ENCODE data around the gene UNC13C.

Gene UNC13C

DNA sequence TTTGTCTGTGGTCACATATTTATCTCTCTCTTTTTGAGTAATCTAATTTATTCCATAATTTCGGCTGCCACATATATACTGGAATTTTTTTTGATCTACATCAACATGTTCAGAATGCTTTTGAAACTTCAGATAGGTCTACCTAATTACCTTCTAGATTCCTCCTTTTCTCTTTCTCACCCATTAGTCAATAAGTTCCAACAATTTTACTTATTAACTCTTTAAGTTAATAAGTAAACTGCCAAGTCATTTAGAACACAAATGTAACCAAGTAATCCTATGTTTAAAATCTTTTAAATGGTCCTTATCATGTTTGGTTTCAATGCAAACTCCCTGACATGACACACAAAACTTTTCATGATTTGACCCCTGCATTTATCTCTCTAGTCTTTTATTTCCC lies 410.5 kb downstream of the UNC13C start:
- H3K79me2 ChIP-seq (ENCODE audit: control insufficient read depth, insufficient read depth, low read length, poor library complexity), result no peaks in the 10 kb centered on the region
- no peak overlapping the region for H2BK12ac ChIP-seq (ENCODE audit: low read length)
- no peaks in the 10 kb centered on the region for H3K79me1 ChIP-seq (ENCODE audit: low read length)
- DNase-seq, result no peak
- H4K91ac ChIP-seq (ENCODE audit: low read depth, low read length), result no peak overlapping the region
- H3K4ac ChIP-seq (ENCODE audit: low read depth, low read length), result no peak overlapping the region
- H3K9ac ChIP-seq (ENCODE audit: low read length), result no peak overlapping the region
- H3K9me3 ChIP-seq (ENCODE audit: insufficient read depth, low read depth, low read length), result no peaks in the 10 kb centered on the region
- H4K8ac ChIP-seq (ENCODE audit: low read depth, low read length), result no peak overlapping the region
- H3K4me1 ChIP-seq (ENCODE audit: control insufficient read depth in 1 of 2, insufficient read depth in 2 of 2, low read length in 2 of 2), result no peaks in the 10 kb centered on the region
- no peak overlapping the region for H3K4me2 ChIP-seq (ENCODE audit: low read length)
- no peak overlapping the region for H3K4me3 ChIP-seq (ENCODE audit: low read depth, low read length)
- no CpG with 5 or more reads among the region's 1 CpG for WGBS (ENCODE audit: extremely low coverage, insufficient coverage, insufficient read length)
- no peak overlapping the region for H2BK120ac ChIP-seq (ENCODE audit: insufficient read depth, low read length, poor library complexity)
- no peak overlapping the region for H2AK5ac ChIP-seq (ENCODE audit: low read length)
- no peak overlapping the region for H2BK5ac ChIP-seq (ENCODE audit: low read depth, low read length, poor library complexity)
- H3K27me3 ChIP-seq (ENCODE audit: insufficient read depth, low read length), result no peaks in the 10 kb centered on the region
- H3K14ac ChIP-seq (ENCODE audit: low read length), result no peak overlapping the region
- no peak overlapping the region for H3K27ac ChIP-seq (ENCODE audit: low read depth, low read length)
- no peak overlapping the region for H2AFZ ChIP-seq (ENCODE audit: insufficient read depth, low read length, poor library complexity)
- H3K23ac ChIP-seq (ENCODE audit: low read length), result no peak overlapping the region
- no peaks in the 10 kb centered on the region for H3K36me3 ChIP-seq (ENCODE audit: control insufficient read depth in 1 of 2, insufficient read depth in 2 of 2, low read length in 2 of 2)
- H3K18ac ChIP-seq (ENCODE audit: low read length), result no peak overlapping the region
- H4K12ac ChIP-seq (ENCODE audit: low read depth, low read length), result no peak overlapping the region

DNA sequence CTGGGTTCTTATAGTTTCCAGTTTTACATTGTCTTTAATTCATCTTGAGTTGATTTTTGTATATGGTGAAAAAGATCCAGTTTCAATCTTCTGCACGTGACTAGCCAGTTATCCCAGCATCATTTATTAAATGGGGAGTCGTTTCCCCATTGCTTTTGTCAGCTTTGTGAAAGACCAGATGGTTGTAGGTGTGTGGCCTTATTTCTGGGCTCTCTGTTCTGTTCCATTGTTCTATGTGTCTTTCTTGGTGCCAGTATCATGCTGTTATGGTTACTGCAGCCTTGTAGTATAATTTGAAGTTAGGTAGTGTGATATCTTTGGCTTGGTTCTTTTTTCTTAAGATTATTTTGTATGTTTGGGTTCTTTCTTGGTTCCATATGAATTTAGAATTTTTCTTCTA lies 432.2 kb downstream of the UNC13C start:
- Histone ChIP-seq H4K8ac (ENCODE audit: low read depth, low read length) (no peak overlapping the region), H4K91ac (ENCODE audit: low read depth, low read length) (no peak overlapping the region), H2AFZ (ENCODE audit: insufficient read depth, low read length, poor library complexity) (no peak overlapping the region), H3K23ac (ENCODE audit: low read length) (no peak overlapping the region), H3K14ac (ENCODE audit: low read length) (no peak overlapping the region), H3K4me3 (ENCODE audit: low read depth, low read length) (no peak overlapping the region), H2BK5ac (ENCODE audit: low read depth, low read length, poor library complexity) (no peak overlapping the region), H3K79me2 (ENCODE audit: control insufficient read depth, insufficient read depth, low read length, poor library complexity) (no peaks in the 10 kb centered on the region), H3K9ac (ENCODE audit: low read length) (no peak overlapping the region), H3K18ac (ENCODE audit: low read length) (no peak overlapping the region), H3K4ac (ENCODE audit: low read depth, low read length) (no peak overlapping the region), H3K79me1 (ENCODE audit: low read length) (no peaks in the 10 kb centered on the region), H3K4me2 (ENCODE audit: low read length) (no peak overlapping the region), H3K36me3 (ENCODE audit: control insufficient read depth in 1 of 2, insufficient read depth in 2 of 2, low read length in 2 of 2) (no peaks in the 10 kb centered on the region), H2BK12ac (ENCODE audit: low read length) (no peak overlapping the region), H3K27ac (ENCODE audit: low read depth, low read length) (no peak overlapping the region), H3K27me3 (ENCODE audit: insufficient read depth, low read length) (no peaks in the 10 kb centered on the region), H3K4me1 (ENCODE audit: control insufficient read depth in 1 of 2, insufficient read depth in 2 of 2, low read length in 2 of 2) (no peaks in the 10 kb centered on the region), H4K12ac (ENCODE audit: low read depth, low read length) (no peak overlapping the region), H3K9me3 (ENCODE audit: insufficient read depth, low read depth, low read length) (no peaks in the 10 kb centered on the region), H2AK5ac (ENCODE audit: low read length) (no peak overlapping the region), H2BK120ac (ENCODE audit: insufficient read depth, low read length, poor library complexity) (no peak overlapping the region)
- no CpG with 5 or more reads among the region's 2 CpGs for WGBS (ENCODE audit: extremely low coverage, insufficient coverage, insufficient read length)
- no peak for DNase-seq

DNA sequence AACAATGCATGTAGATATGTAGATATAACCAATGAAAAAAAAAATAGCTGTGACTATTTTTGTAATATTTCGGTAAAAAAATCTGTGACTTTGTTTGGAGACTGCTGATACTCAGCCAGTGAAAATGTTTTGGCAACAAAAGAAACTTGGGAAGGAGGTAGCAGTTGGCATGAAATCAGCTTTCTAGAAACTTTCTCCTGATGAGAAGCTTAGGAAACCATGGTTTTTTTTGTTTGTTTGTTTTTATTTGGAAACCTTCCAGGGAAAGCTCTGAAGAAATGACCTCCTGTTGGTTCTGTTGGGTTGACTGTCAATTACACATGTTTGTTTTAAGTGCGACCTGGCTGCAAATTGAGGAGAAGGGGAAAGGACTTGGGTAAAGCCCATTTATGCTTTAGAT lies 445.9 kb downstream of the UNC13C start:
- Histone ChIP-seq H3K27me3 (ENCODE audit: insufficient read depth, low read length) (no peaks in the 10 kb centered on the region), H2BK5ac (ENCODE audit: low read depth, low read length, poor library complexity) (no peak overlapping the region), H2AK5ac (ENCODE audit: low read length) (no peak overlapping the region), H4K91ac (ENCODE audit: low read depth, low read length) (no peak overlapping the region), H3K14ac (ENCODE audit: low read length) (no peak overlapping the region), H3K4ac (ENCODE audit: low read depth, low read length) (no peak overlapping the region), H3K4me1 (ENCODE audit: control insufficient read depth in 1 of 2, insufficient read depth in 2 of 2, low read length in 2 of 2) (no peaks in the 10 kb centered on the region), H2BK120ac (ENCODE audit: insufficient read depth, low read length, poor library complexity) (no peak overlapping the region), H3K4me2 (ENCODE audit: low read length) (no peak overlapping the region), H4K8ac (ENCODE audit: low read depth, low read length) (no peak overlapping the region), H4K12ac (ENCODE audit: low read depth, low read length) (no peak overlapping the region), H3K4me3 (ENCODE audit: low read depth, low read length) (no peak overlapping the region), H2BK12ac (ENCODE audit: low read length) (no peak overlapping the region), H3K18ac (ENCODE audit: low read length) (no peak overlapping the region), H3K79me2 (ENCODE audit: control insufficient read depth, insufficient read depth, low read length, poor library complexity) (no peaks in the 10 kb centered on the region), H3K36me3 (ENCODE audit: control insufficient read depth in 1 of 2, insufficient read depth in 2 of 2, low read length in 2 of 2) (no peaks in the 10 kb centered on the region), H3K9me3 (ENCODE audit: insufficient read depth, low read depth, low read length) (no peaks in the 10 kb centered on the region), H3K27ac (ENCODE audit: low read depth, low read length) (no peak overlapping the region), H3K79me1 (ENCODE audit: low read length) (no peaks in the 10 kb centered on the region), H3K9ac (ENCODE audit: low read length) (no peak overlapping the region), H2AFZ (ENCODE audit: insufficient read depth, low read length, poor library complexity) (no peak overlapping the region), H3K23ac (ENCODE audit: low read length) (no peak overlapping the region)
- DNase-seq, result no peak
- WGBS (ENCODE audit: extremely low coverage, insufficient coverage, insufficient read length), result no CpG with 5 or more reads among the region's 2 CpGs

DNA sequence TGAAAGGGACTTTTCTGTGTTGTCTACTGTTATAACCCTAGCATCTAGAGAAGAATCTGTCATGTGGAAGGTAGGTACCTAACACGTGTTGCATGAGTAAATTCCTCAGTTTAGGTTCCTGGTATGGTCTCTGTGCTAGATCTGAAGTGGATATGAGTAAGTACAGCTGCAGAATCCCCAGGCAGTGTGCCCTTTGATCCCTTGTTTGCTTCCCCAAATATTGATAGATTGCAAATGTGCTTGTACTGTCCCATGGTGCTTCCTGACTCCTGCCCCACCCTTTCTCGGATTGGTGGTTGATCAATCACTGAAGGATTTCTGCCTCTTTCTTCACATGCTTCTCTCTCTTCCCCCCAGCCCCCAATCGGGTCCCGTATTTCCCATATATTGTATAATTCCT lies 450.4 kb downstream of the UNC13C start:
- no peak overlapping the region for H4K12ac ChIP-seq (ENCODE audit: low read depth, low read length)
- no peak overlapping the region for H4K91ac ChIP-seq (ENCODE audit: low read depth, low read length)
- DNase-seq, result no peak
- H3K18ac ChIP-seq (ENCODE audit: low read length), result no peak overlapping the region
- H2BK5ac ChIP-seq (ENCODE audit: low read depth, low read length, poor library complexity), result no peak overlapping the region
- no peak overlapping the region for H2BK120ac ChIP-seq (ENCODE audit: insufficient read depth, low read length, poor library complexity)
- WGBS (ENCODE audit: extremely low coverage, insufficient coverage, insufficient read length), result no CpG with 5 or more reads among the region's 4 CpGs
- no peak overlapping the region for H3K4me3 ChIP-seq (ENCODE audit: low read depth, low read length)
- no peak overlapping the region for H3K4ac ChIP-seq (ENCODE audit: low read depth, low read length)
- no peak overlapping the region for H4K8ac ChIP-seq (ENCODE audit: low read depth, low read length)
- H3K9ac ChIP-seq (ENCODE audit: low read length), result no peak overlapping the region
- no peak overlapping the region for H3K14ac ChIP-seq (ENCODE audit: low read length)
- no peaks in the 10 kb centered on the region for H3K9me3 ChIP-seq (ENCODE audit: insufficient read depth, low read depth, low read length)
- no peaks in the 10 kb centered on the region for H3K79me2 ChIP-seq (ENCODE audit: control insufficient read depth, insufficient read depth, low read length, poor library complexity)
- no peak overlapping the region for H2BK12ac ChIP-seq (ENCODE audit: low read length)
- no peak overlapping the region for H3K4me2 ChIP-seq (ENCODE audit: low read length)
- no peak overlapping the region for H2AFZ ChIP-seq (ENCODE audit: insufficient read depth, low read length, poor library complexity)
- H3K27ac ChIP-seq (ENCODE audit: low read depth, low read length), result no peak overlapping the region
- H2AK5ac ChIP-seq (ENCODE audit: low read length), result no peak overlapping the region
- no peak overlapping the region for H3K23ac ChIP-seq (ENCODE audit: low read length)
- no peaks in the 10 kb centered on the region for H3K36me3 ChIP-seq (ENCODE audit: control insufficient read depth in 1 of 2, insufficient read depth in 2 of 2, low read length in 2 of 2)
- no peaks in the 10 kb centered on the region for H3K27me3 ChIP-seq (ENCODE audit: insufficient read depth, low read length)
- H3K79me1 ChIP-seq (ENCODE audit: low read length), result no peaks in the 10 kb centered on the region
- H3K4me1 ChIP-seq (ENCODE audit: control insufficient read depth in 1 of 2, insufficient read depth in 2 of 2, low read length in 2 of 2), result no peaks in the 10 kb centered on the region

Data from trophoblast cell (in vitro differentiated cells and primary cell).